GM19238 (cell line): Measurements from ENCODE around the gene SPATA4.

Experiments
- DNase-seq: peaks from one replicate; pipeline ENCODE4 v3.0.0; 2011; ENCODE audit warnings: low spot score; ENCODE audit not compliant: insufficient read length

SPATA4 gene

GRCh38 chr4:176189891-176190795, 5.2 kb downstream of the SPATA4 start:
- no peak for DNase-seq

DNA sequence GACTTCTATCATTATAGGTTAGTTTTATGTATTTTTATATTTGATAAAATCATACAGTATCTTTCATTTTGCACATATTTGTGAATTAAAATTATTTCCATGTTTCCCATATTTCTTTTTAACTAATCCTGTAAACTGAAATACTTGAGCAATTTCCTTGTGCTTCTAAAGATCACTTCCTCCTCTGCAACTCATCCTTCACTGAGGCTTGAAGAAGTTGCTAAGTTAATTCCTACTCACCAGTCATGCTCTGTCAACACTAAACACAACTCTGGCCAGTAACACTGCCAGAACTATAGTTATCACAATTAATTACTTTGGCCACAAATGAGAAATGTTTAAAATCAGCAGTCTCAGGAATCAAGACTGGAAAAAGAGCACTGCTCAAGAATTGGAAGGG, 6.7 kb downstream of the SPATA4 start:
- no peak for DNase-seq

- DNase-seq: no peak
These were observed 7.8 kb downstream of the SPATA4 start for GRCh38 chr4:176187624-176188023.

GRCh38 chr4:176186671-176187395, 8.6 kb downstream of the SPATA4 start:
- DNase-seq: no peak

- DNase-seq: no peak
These were observed 9.3 kb downstream of the SPATA4 start for GRCh38 chr4:176186067-176186466.

GRCh38 chr4:176185051-176185450, 10.3 kb downstream of the SPATA4 start:
- DNase-seq: no peak

DNA sequence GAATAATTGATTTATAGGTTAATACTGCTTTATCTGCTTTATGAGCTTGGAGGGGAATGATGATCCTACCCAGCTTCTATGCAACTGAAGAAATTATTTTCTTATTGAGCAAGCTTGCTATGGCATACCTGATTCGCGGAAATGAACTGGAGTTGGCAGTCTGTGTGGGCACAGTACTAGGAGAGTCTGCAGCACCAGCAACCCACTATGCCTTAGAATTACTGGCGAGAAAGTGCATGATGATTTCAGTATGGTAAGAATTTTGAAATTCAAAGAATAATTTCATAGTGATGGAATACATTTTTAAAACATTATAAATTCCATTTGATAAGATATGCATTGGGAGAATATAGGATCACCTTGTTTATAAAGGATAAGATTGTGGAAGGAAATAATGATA, 32.3 kb downstream of the SPATA4 start:
- DNase-seq: no peak

- no peak for DNase-seq
These were observed 38.7 kb downstream of the SPATA4 start for GRCh38 chr4:176156656-176157055.

DNA sequence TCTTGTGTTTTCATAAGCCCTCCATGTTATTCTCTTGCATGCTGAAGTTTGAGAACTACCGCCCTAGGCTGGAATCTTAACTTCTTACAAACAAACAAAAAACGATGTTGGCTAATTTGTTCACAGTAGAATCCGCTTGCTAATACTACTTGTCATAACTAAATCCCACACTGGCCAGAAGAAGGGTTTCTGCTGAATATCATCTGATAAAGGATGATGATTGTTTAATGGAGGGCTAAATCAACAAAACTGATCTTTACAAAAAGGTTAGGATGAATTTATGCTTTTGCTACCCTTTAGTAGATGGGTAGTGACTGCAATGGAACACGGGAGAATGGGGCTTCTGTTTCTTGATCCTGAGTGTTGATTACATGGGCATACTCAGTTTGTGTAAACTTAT, 42.3 kb downstream of the SPATA4 start:
- no peak for DNase-seq

GRCh38 chr4:176150704-176151103, 44.7 kb downstream of the SPATA4 start:
- DNase-seq: no peak

DNA sequence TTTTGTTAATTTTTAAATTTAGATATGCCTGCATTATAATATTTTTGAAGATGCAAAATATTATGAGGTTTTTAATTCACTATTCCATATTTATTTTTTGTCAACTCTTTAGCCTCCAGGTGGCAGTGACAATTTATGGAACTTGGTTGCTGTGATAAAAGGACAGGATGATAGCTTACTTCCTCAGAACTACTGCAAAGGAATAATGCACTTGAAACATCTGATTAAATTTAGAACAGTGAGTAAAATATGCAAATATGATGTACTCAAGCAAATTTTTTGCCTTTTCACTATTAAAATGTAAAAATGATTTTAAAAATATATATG, 45.1 kb downstream of the SPATA4 start:
- no peak for DNase-seq

DNA sequence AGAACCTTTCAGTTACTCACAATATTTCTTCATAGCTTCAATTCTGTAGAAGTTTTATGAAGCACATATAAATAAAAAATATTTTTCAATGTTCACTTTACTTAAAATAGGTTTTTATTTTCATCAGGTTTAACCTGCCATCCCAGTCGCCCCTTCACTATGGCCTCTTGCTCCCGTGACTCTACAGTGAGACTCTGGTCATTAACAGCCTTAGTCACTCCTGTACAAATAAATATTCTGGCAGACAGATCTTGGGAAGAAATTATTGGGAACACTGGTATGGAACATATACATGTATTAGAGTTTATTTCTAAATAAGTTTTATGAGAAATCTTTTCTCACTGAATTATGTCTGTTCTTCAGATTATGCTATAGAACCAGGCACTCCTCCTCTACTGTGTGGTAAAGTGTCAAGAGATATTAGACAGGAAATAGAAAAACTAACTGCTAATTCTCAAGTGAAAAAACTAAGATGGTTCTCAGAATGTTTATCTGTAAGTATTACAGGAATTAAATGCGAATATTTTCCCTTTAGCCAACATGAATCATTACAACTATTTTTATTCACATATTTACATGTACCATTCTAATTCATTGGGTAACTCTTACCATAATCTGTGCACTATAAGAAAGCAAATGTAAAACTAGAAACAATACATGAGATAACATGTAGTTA, 45.6 kb downstream of the SPATA4 start:
- no peak for DNase-seq

- DNase-seq: no peak
These were observed 53.1 kb downstream of the SPATA4 start for GRCh38 chr4:176142253-176142652.

GRCh38 chr4:176139518-176139917, 55.9 kb downstream of the SPATA4 start:
- no peak for DNase-seq

DNA sequence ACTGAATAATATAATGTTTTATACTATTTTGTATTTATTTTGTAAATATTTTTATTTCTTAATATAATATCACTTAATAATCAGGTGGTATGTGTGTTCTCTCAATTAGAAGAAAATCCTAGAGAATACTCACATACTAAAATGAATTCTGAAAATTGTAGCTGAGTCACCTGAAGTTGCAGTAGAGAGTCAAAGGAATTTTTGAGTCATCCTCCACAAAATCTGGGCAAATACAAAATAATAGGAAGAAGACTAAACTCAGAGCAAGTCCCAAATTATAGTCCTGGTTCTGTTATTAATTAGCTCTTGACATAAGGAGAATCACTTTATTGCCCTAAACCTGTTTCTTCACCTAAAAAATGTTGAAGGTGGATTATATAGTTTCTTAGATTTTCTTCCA, 57.8 kb downstream of the SPATA4 start:
- DNase-seq: no peak

GRCh38 chr4:176134670-176135069, 60.7 kb downstream of the SPATA4 start:
- no peak for DNase-seq
